NCI-H2029 (cell line): ENCODE measurements around the gene CTTNBP2.

ENCODE experiments used
- DNase-seq: peaks from one replicate; lab custom pipeline; 2025; lab: John Stamatoyannopoulos, UW

The CTTNBP2 gene

GRCh38 chr7:117871778-117872538 lies 1.3 kb downstream of the CTTNBP2 start:
- no peak for DNase-seq

GRCh38 chr7:117871401-117871777 lies 1.9 kb downstream of the CTTNBP2 start:
- no peak for DNase-seq

- DNase-seq, result no peak
These were observed 2.7 kb downstream of the CTTNBP2 start for GRCh38 chr7:117870448-117871130.

- no peak for DNase-seq
These were observed 3.9 kb downstream of the CTTNBP2 start for GRCh38 chr7:117869374-117869773.

- no peak for DNase-seq
These were observed 9.6 kb downstream of the CTTNBP2 start for GRCh38 chr7:117863618-117864017.

- no peak for DNase-seq
These were observed 10.9 kb downstream of the CTTNBP2 start for GRCh38 chr7:117862378-117862777.

GRCh38 chr7:117859246-117859812 lies 13.9 kb downstream of the CTTNBP2 start:
- DNase-seq, result no peak

- DNase-seq, result no peak
These were observed 14.5 kb downstream of the CTTNBP2 start for GRCh38 chr7:117858712-117859111.

- DNase-seq, result no peak
These were observed 15.5 kb downstream of the CTTNBP2 start for GRCh38 chr7:117857718-117858117.

GRCh38 chr7:117856196-117856595 lies 17.0 kb downstream of the CTTNBP2 start:
- no peak for DNase-seq

- DNase-seq, result no peak
These were observed 19.1 kb downstream of the CTTNBP2 start for GRCh38 chr7:117854186-117854585.

- DNase-seq, result no peak
These were observed 24.3 kb downstream of the CTTNBP2 start for GRCh38 chr7:117848941-117849340.

GRCh38 chr7:117844678-117845077 lies 28.6 kb downstream of the CTTNBP2 start:
- DNase-seq, result no peak

GRCh38 chr7:117841611-117842010 lies 31.6 kb downstream of the CTTNBP2 start:
- DNase-seq, result no peak

GRCh38 chr7:117841011-117841410 lies 32.2 kb downstream of the CTTNBP2 start:
- no peak for DNase-seq

GRCh38 chr7:117839507-117839906 lies 33.7 kb downstream of the CTTNBP2 start:
- no peak for DNase-seq

- peak; percentile 79 for DNase-seq
These were observed 35.4 kb downstream of the CTTNBP2 start for GRCh38 chr7:117837841-117838240.

GRCh38 chr7:117835016-117835664 lies 38.1 kb downstream of the CTTNBP2 start:
- peak; percentile 88 for DNase-seq

- DNase-seq, result peak; percentile 67
These were observed 42.8 kb downstream of the CTTNBP2 start for GRCh38 chr7:117830422-117830954.

GRCh38 chr7:117829450-117830117 lies 43.7 kb downstream of the CTTNBP2 start:
- no peak for DNase-seq

GRCh38 chr7:117828825-117829224 lies 44.4 kb downstream of the CTTNBP2 start:
- no peak for DNase-seq

GRCh38 chr7:117827862-117828261 lies 45.4 kb downstream of the CTTNBP2 start:
- DNase-seq, result peak; percentile 43
